ENCODE data around the gene IVNS1ABP. TPM values are rescaled to one million over a fixed set of nuclear protein-coding genes. Genes with fewer than 3 reads are reported as not detected.

Gene IVNS1ABP
- total RNA-seq, 1 donor from 2014 or later, result 51.1 TPM

DNA sequence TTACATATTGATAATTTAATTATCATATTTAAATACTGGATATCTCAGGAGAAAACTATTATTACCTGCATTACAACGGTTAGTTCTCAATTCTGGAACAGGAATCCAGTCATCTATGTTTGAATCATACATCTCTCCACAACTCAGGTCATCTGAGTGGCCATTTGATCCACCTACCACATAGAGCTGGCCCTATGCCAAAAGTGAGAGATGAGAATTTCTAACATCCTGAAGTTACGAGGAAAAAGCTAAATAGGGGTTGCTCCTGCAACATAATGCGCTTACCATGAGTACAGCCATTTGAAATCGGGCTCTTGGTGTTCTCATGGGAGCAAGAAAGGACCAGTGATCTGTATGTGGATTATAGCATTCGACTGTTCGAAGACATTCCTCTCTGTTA, 16.9 kb downstream of the IVNS1ABP start:
- Histone ChIP-seq H3K4me1 (ENCODE audit: control insufficient read depth in 3 of 3, insufficient read depth in 3 of 3, low read length in 3 of 3) (no peaks in the 10 kb centered on the region), H3K9ac (ENCODE audit: low read depth in 1 of 3, low read length in 3 of 3) (no peak overlapping the region), H3K36me3 (ENCODE audit: control insufficient read depth in 3 of 3, insufficient read depth in 3 of 3, low read length in 3 of 3) (peaks cover 11 to 49% (median 41%) of the 10 kb centered on the region in 3 donors), H3K9me3 (ENCODE audit: control insufficient read depth in 3 of 3, low read length in 3 of 3) (no peaks in the 10 kb centered on the region), H3K4me3 (ENCODE audit: low read length in 3 of 3) (no peak overlapping the region), H3K27ac (ENCODE audit: low read depth, low read length) (no peak overlapping the region), H3K27me3 (ENCODE audit: control insufficient read depth in 3 of 3, insufficient read depth in 3 of 3, low read length in 3 of 3) (no peaks in the 10 kb centered on the region)

GRCh38 chr1:185297982-185298381, 19.1 kb downstream of the IVNS1ABP start:
- no peak overlapping the region for H3K9ac ChIP-seq (ENCODE audit: low read depth in 1 of 3, low read length in 3 of 3)
- peaks cover 7 to 37% (median 33%) of the 10 kb centered on the region in 3 donors for H3K36me3 ChIP-seq (ENCODE audit: control insufficient read depth in 3 of 3, insufficient read depth in 3 of 3, low read length in 3 of 3)
- no peaks in the 10 kb centered on the region for H3K4me1 ChIP-seq (ENCODE audit: control insufficient read depth in 3 of 3, insufficient read depth in 3 of 3, low read length in 3 of 3)
- H3K9me3 ChIP-seq (ENCODE audit: control insufficient read depth in 3 of 3, low read length in 3 of 3), result no peaks in the 10 kb centered on the region
- H3K27ac ChIP-seq (ENCODE audit: low read depth, low read length), result no peak overlapping the region
- no peaks in the 10 kb centered on the region for H3K27me3 ChIP-seq (ENCODE audit: control insufficient read depth in 3 of 3, insufficient read depth in 3 of 3, low read length in 3 of 3)
- no peak overlapping the region for H3K4me3 ChIP-seq (ENCODE audit: low read length in 3 of 3)

- H3K36me3 ChIP-seq (ENCODE audit: control insufficient read depth in 3 of 3, insufficient read depth in 3 of 3, low read length in 3 of 3), result peaks cover under 1 to 21% (median 19%) of the 10 kb centered on the region in 3 donors
These were observed 22.0 kb downstream of the IVNS1ABP start for GRCh38 chr1:185295091-185295490.

GRCh38 chr1:185293967-185294542, 23.0 kb downstream of the IVNS1ABP start:
- no peaks in the 10 kb centered on the region for H3K9me3 ChIP-seq (ENCODE audit: control insufficient read depth in 3 of 3, low read length in 3 of 3)
- no peaks in the 10 kb centered on the region for H3K27me3 ChIP-seq (ENCODE audit: control insufficient read depth in 3 of 3, insufficient read depth in 3 of 3, low read length in 3 of 3)
- H3K27ac ChIP-seq (ENCODE audit: low read depth, low read length), result no peak overlapping the region
- H3K9ac ChIP-seq (ENCODE audit: low read depth in 1 of 3, low read length in 3 of 3), result no peak overlapping the region
- H3K4me1 ChIP-seq (ENCODE audit: control insufficient read depth in 3 of 3, insufficient read depth in 3 of 3, low read length in 3 of 3), result no peaks in the 10 kb centered on the region
- peaks cover 0 to 14% (median 12%) of the 10 kb centered on the region in 3 donors for H3K36me3 ChIP-seq (ENCODE audit: control insufficient read depth in 3 of 3, insufficient read depth in 3 of 3, low read length in 3 of 3)
- H3K4me3 ChIP-seq (ENCODE audit: low read length in 3 of 3), result no peak overlapping the region

More at GRCh38 chr1:185295091-185295490, 22.0 kb downstream of the IVNS1ABP start:
- no peak overlapping the region for H3K4me3 ChIP-seq (ENCODE audit: low read length in 3 of 3)
- no peak overlapping the region for H3K27ac ChIP-seq (ENCODE audit: low read depth, low read length)
- no peaks in the 10 kb centered on the region for H3K9me3 ChIP-seq (ENCODE audit: control insufficient read depth in 3 of 3, low read length in 3 of 3)
- no peak overlapping the region for H3K9ac ChIP-seq (ENCODE audit: low read depth in 1 of 3, low read length in 3 of 3)
- no peaks in the 10 kb centered on the region for H3K4me1 ChIP-seq (ENCODE audit: control insufficient read depth in 3 of 3, insufficient read depth in 3 of 3, low read length in 3 of 3)
- H3K27me3 ChIP-seq (ENCODE audit: control insufficient read depth in 3 of 3, insufficient read depth in 3 of 3, low read length in 3 of 3), result no peaks in the 10 kb centered on the region

DNA sequence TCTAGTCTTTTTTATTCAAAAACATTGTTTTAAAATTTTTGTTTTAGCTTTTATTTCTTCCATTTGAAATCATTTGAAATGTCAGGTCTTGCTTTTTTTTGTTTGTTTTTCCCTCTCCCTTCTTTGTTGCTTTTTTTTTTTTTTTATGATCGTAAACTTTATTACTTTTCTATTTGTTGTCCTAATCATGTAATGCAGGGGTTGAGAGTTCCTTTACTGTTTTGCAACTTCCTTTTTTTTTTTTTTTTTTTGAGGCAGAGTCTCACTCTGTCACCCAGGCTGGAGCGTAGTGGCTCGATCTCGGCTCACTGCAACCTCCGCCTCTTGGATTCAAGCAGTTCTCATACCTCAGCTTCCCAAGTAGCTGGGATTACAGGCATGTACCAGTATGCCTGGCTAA, 24.8 kb downstream of the IVNS1ABP start:
- H3K27ac ChIP-seq (ENCODE audit: low read depth, low read length), result no peak overlapping the region
- H3K4me3 ChIP-seq (ENCODE audit: low read length in 3 of 3), result no peak overlapping the region
- no peaks in the 10 kb centered on the region for H3K27me3 ChIP-seq (ENCODE audit: control insufficient read depth in 3 of 3, insufficient read depth in 3 of 3, low read length in 3 of 3)
- no peaks in the 10 kb centered on the region for H3K9me3 ChIP-seq (ENCODE audit: control insufficient read depth in 3 of 3, low read length in 3 of 3)
- no peaks in the 10 kb centered on the region for H3K4me1 ChIP-seq (ENCODE audit: control insufficient read depth in 3 of 3, insufficient read depth in 3 of 3, low read length in 3 of 3)
- H3K9ac ChIP-seq (ENCODE audit: low read depth in 1 of 3, low read length in 3 of 3), result no peak overlapping the region
- H3K36me3 ChIP-seq (ENCODE audit: control insufficient read depth in 3 of 3, insufficient read depth in 3 of 3, low read length in 3 of 3), result peaks cover 0 to 5% (median 4%) of the 10 kb centered on the region in 3 donors

GRCh38 chr1:185291652-185292051, 25.4 kb downstream of the IVNS1ABP start:
- no peak overlapping the region for H3K4me3 ChIP-seq (ENCODE audit: low read length in 3 of 3)
- peaks cover 0 to 3% (median 2%) of the 10 kb centered on the region in 3 donors for H3K36me3 ChIP-seq (ENCODE audit: control insufficient read depth in 3 of 3, insufficient read depth in 3 of 3, low read length in 3 of 3)
- H3K9ac ChIP-seq (ENCODE audit: low read depth in 1 of 3, low read length in 3 of 3), result no peak overlapping the region
- no peaks in the 10 kb centered on the region for H3K27me3 ChIP-seq (ENCODE audit: control insufficient read depth in 3 of 3, insufficient read depth in 3 of 3, low read length in 3 of 3)
- H3K4me1 ChIP-seq (ENCODE audit: control insufficient read depth in 3 of 3, insufficient read depth in 3 of 3, low read length in 3 of 3), result no peaks in the 10 kb centered on the region
- no peak overlapping the region for H3K27ac ChIP-seq (ENCODE audit: low read depth, low read length)
- H3K9me3 ChIP-seq (ENCODE audit: control insufficient read depth in 3 of 3, low read length in 3 of 3), result no peaks in the 10 kb centered on the region

DNA sequence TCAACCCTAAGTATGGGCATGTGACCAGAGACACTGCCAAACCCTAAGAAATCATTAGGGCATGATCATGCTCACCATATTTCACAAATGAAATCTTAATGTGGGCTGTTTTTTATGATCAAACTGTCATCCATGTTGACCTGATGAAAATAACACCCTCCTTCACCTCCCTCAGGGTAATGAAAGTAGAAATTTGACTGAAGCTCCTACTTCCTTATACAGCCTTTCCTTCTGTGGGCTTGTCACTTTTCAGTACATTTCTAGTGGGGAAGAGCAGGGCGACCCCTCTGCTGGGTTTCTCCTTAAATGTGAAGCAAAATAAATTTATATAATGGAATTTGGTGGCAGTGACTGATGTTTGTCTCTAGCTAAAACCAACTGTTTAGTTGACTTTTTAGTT, 25.9 kb downstream of the IVNS1ABP start:
- no peaks in the 10 kb centered on the region for H3K9me3 ChIP-seq (ENCODE audit: control insufficient read depth in 3 of 3, low read length in 3 of 3)
- H3K27me3 ChIP-seq (ENCODE audit: control insufficient read depth in 3 of 3, insufficient read depth in 3 of 3, low read length in 3 of 3), result no peaks in the 10 kb centered on the region
- no peak overlapping the region for H3K4me3 ChIP-seq (ENCODE audit: low read length in 3 of 3)
- H3K4me1 ChIP-seq (ENCODE audit: control insufficient read depth in 3 of 3, insufficient read depth in 3 of 3, low read length in 3 of 3), result no peaks in the 10 kb centered on the region
- H3K9ac ChIP-seq (ENCODE audit: low read depth in 1 of 3, low read length in 3 of 3), result no peak overlapping the region
- no peak overlapping the region for H3K27ac ChIP-seq (ENCODE audit: low read depth, low read length)
- H3K36me3 ChIP-seq (ENCODE audit: control insufficient read depth in 3 of 3, insufficient read depth in 3 of 3, low read length in 3 of 3), result no peaks in the 10 kb centered on the region

DNA sequence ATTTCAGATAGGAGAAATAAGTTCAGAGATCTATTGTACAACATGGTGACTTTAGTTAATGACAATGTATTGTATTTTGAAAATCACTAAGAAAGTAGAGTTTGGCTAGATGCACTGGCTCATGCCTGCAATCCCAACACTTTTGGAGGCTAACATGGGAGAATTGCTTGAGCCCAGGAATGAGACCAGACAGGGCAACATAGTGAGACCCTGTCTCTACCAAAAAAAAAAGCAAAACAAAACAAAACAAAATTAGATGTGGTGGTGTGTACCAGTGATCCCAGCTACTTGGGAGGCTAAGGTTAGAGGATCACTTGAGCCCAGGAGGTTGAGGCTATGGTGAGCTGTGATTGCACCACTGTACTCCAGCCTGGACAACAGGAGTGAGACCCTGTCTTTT, 27.2 kb downstream of the IVNS1ABP start:
- Histone ChIP-seq H3K4me1 (ENCODE audit: control insufficient read depth in 3 of 3, insufficient read depth in 3 of 3, low read length in 3 of 3) (no peaks in the 10 kb centered on the region), H3K9ac (ENCODE audit: low read depth in 1 of 3, low read length in 3 of 3) (no peak overlapping the region), H3K36me3 (ENCODE audit: control insufficient read depth in 3 of 3, insufficient read depth in 3 of 3, low read length in 3 of 3) (no peaks in the 10 kb centered on the region), H3K27me3 (ENCODE audit: control insufficient read depth in 3 of 3, insufficient read depth in 3 of 3, low read length in 3 of 3) (no peaks in the 10 kb centered on the region), H3K27ac (ENCODE audit: low read depth, low read length) (no peak overlapping the region), H3K9me3 (ENCODE audit: control insufficient read depth in 3 of 3, low read length in 3 of 3) (no peaks in the 10 kb centered on the region), H3K4me3 (ENCODE audit: low read length in 3 of 3) (no peak overlapping the region)

- H3K4me1 ChIP-seq (ENCODE audit: control insufficient read depth in 3 of 3, insufficient read depth in 3 of 3, low read length in 3 of 3), result no peaks in the 10 kb centered on the region
These were observed 28.6 kb downstream of the IVNS1ABP start for GRCh38 chr1:185288435-185288834.

GRCh38 chr1:185287451-185287850, 29.6 kb downstream of the IVNS1ABP start:
- no peaks in the 10 kb centered on the region for H3K9me3 ChIP-seq (ENCODE audit: control insufficient read depth in 3 of 3, low read length in 3 of 3)
- H3K27ac ChIP-seq (ENCODE audit: low read depth, low read length), result no peak overlapping the region

More at GRCh38 chr1:185288435-185288834, 28.6 kb downstream of the IVNS1ABP start:
- Histone ChIP-seq H3K36me3 (ENCODE audit: control insufficient read depth in 3 of 3, insufficient read depth in 3 of 3, low read length in 3 of 3) (no peaks in the 10 kb centered on the region), H3K9ac (ENCODE audit: low read depth in 1 of 3, low read length in 3 of 3) (no peak overlapping the region), H3K27me3 (ENCODE audit: control insufficient read depth in 3 of 3, insufficient read depth in 3 of 3, low read length in 3 of 3) (no peaks in the 10 kb centered on the region), H3K9me3 (ENCODE audit: control insufficient read depth in 3 of 3, low read length in 3 of 3) (no peaks in the 10 kb centered on the region), H3K27ac (ENCODE audit: low read depth, low read length) (no peak overlapping the region), H3K4me3 (ENCODE audit: low read length in 3 of 3) (no peak overlapping the region)

More at GRCh38 chr1:185287451-185287850, 29.6 kb downstream of the IVNS1ABP start:
- H3K4me1 ChIP-seq (ENCODE audit: control insufficient read depth in 3 of 3, insufficient read depth in 3 of 3, low read length in 3 of 3), result no peaks in the 10 kb centered on the region
- no peaks in the 10 kb centered on the region for H3K36me3 ChIP-seq (ENCODE audit: control insufficient read depth in 3 of 3, insufficient read depth in 3 of 3, low read length in 3 of 3)
- no peaks in the 10 kb centered on the region for H3K27me3 ChIP-seq (ENCODE audit: control insufficient read depth in 3 of 3, insufficient read depth in 3 of 3, low read length in 3 of 3)
- no peak overlapping the region for H3K4me3 ChIP-seq (ENCODE audit: low read length in 3 of 3)
- H3K9ac ChIP-seq (ENCODE audit: low read depth in 1 of 3, low read length in 3 of 3), result no peak overlapping the region
